ENCODE measurements around the gene NAIP.
"Not testable (repeated sequence)": the region's sequence is repeated elsewhere in the genome, so short reads cannot be mapped to it uniquely, and the experiment has no call there.

NAIP gene

GRCh38 chr5:70964531-70964930, 60.6 kb downstream of the NAIP start:
- not testable (repeated sequence) for H3K36me3 Mint-ChIP-seq (ENCODE audit: low read depth); H3K9me3 Mint-ChIP-seq; H3K4me1 Mint-ChIP-seq (ENCODE audit: low read depth); H3K4me3 Mint-ChIP-seq; H3K27ac Mint-ChIP-seq; H3K27me3 Mint-ChIP-seq

GRCh38 chr5:70953068-70953467, 72.1 kb downstream of the NAIP start:
- H3K36me3 Mint-ChIP-seq (ENCODE audit: low read depth); H3K27me3 Mint-ChIP-seq; H3K27ac Mint-ChIP-seq; H3K4me3 Mint-ChIP-seq; H3K4me1 Mint-ChIP-seq (ENCODE audit: low read depth); H3K9me3 Mint-ChIP-seq: not testable (repeated sequence)

GRCh38 chr5:70932560-70932959, 92.6 kb downstream of the NAIP start:
- not testable (repeated sequence) for H3K27me3 Mint-ChIP-seq; H3K4me1 Mint-ChIP-seq (ENCODE audit: low read depth); H3K36me3 Mint-ChIP-seq (ENCODE audit: low read depth); H3K9me3 Mint-ChIP-seq; H3K27ac Mint-ChIP-seq; H3K4me3 Mint-ChIP-seq

- H3K9me3 Mint-ChIP-seq; H3K27me3 Mint-ChIP-seq; H3K36me3 Mint-ChIP-seq (ENCODE audit: low read depth); H3K27ac Mint-ChIP-seq; H3K4me3 Mint-ChIP-seq; H3K4me1 Mint-ChIP-seq (ENCODE audit: low read depth): not testable (repeated sequence)
Observed at GRCh38 chr5:70931709-70932368, 93.3 kb downstream of the NAIP start.

- not testable (repeated sequence) for H3K4me1 Mint-ChIP-seq (ENCODE audit: low read depth); H3K27ac Mint-ChIP-seq; H3K4me3 Mint-ChIP-seq; H3K9me3 Mint-ChIP-seq; H3K36me3 Mint-ChIP-seq (ENCODE audit: low read depth); H3K27me3 Mint-ChIP-seq
Observed at GRCh38 chr5:70925211-70925562, 100.0 kb downstream of the NAIP start.

Measured in stimulated activated naive CD8-positive, alpha-beta T cell treated with anti-CD3 and anti-CD28 coated beads, Interleukin-15, Interleukin-2, amounts not matched to agents 100 ng/mL and 50 ng/mL, for 24 hours (primary cell).